Spleen (tissue), 7 donors: Measurements from ENCODE around the gene STK4.

Experiments
- POLR2A ChIP-seq, 3 donors: fragments of 450-650 bp; IDR thresholded peaks; one replicate each; pipeline ENCODE4 v1.5.1; 2017; ENCODE audit warnings: antibody characterized with exemption in 3 of 3, mild to moderate bottlenecking in 1 of 3
- POLR2AphosphoS5 ChIP-seq, 3 donors: sonication (generic); formaldehyde crosslinking; IDR thresholded peaks; one replicate each; pipeline ENCODE4 v1.5.1; 2017; ENCODE audit warnings: antibody characterized with exemption in 3 of 3
- TF ChIP-seq, protein P1 (sequence below), 11 experiments: fragments of 200-600 bp in 7 of 11; fragments of 450-650 bp in 4 of 11; sonication (generic) in 4 of 11; IDR thresholded peaks in 8 of 11; conservative IDR thresholded peaks in 3 of 11; 1 replicate in 7 of 11; 2 replicates in 4 of 11; pipeline versions ENCODE4 v1.4.0 to v1.8.0; 2016 to 2021; ENCODE audit warnings: antibody characterized with exemption in 11 of 11, inconsistent platforms in 4 of 11, mild to moderate bottlenecking in 1 of 11
- donor health status: DM: no; HTN: no; CAD: no; lungs with moderate emphysema.
- donor health status: DM: no; HTN: no; CAD: no.
- donor health status: DM: no; HTN: no; CAD: no.

DNA sequence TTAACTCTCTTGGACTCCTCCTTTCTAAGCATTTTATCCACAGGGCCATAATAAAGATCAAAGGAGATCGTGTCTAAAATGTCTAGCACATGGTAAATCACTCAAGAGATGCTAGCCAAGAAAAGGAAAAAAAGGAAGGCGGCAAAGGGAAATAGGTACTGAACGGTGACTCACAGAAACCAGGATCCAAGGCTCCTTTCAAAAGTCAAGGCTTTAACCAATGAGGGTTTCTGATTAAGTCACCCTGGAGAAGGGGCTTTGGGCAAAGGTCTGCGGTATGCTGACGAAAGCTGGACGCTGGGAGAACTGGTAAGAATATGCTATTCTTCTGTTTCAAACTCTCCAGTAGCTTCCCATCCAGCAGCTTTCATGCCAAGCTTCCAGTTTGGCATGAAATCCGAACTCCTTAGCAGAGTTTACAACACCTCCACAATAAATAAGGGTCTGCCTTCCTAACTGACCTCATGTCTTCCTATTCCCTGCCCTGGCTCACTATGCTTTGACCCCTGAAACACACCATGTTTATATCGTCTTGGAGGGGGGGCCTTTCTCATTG lies 7.2 kb upstream of the STK4 start:
- TF ChIP-seq, protein P1, sequence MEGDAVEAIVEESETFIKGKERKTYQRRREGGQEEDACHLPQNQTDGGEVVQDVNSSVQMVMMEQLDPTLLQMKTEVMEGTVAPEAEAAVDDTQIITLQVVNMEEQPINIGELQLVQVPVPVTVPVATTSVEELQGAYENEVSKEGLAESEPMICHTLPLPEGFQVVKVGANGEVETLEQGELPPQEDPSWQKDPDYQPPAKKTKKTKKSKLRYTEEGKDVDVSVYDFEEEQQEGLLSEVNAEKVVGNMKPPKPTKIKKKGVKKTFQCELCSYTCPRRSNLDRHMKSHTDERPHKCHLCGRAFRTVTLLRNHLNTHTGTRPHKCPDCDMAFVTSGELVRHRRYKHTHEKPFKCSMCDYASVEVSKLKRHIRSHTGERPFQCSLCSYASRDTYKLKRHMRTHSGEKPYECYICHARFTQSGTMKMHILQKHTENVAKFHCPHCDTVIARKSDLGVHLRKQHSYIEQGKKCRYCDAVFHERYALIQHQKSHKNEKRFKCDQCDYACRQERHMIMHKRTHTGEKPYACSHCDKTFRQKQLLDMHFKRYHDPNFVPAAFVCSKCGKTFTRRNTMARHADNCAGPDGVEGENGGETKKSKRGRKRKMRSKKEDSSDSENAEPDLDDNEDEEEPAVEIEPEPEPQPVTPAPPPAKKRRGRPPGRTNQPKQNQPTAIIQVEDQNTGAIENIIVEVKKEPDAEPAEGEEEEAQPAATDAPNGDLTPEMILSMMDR (IDR thresholded peaks at IDR 0.05 in 8 of 11, conservative IDR thresholded peaks at IDR 0.05 in 3 of 11): no peak
- TF ChIP-seq POLR2A (IDR thresholded peaks at IDR 0.05) (no peak), POLR2AphosphoS5 (IDR thresholded peaks at IDR 0.05) (no peak)
